ENCODE results near the gene GPR153. TPM values are rescaled to one million over a fixed set of nuclear protein-coding genes. Genes with fewer than 3 reads are reported as not detected.

The GPR153 gene
- total and polyA plus RNA-seq, 2 of the 13 experiments (the other 11 are each of a cell fraction or from before 2014, with no cell fraction given) = 0.22 to 0.31 TPM

DNA sequence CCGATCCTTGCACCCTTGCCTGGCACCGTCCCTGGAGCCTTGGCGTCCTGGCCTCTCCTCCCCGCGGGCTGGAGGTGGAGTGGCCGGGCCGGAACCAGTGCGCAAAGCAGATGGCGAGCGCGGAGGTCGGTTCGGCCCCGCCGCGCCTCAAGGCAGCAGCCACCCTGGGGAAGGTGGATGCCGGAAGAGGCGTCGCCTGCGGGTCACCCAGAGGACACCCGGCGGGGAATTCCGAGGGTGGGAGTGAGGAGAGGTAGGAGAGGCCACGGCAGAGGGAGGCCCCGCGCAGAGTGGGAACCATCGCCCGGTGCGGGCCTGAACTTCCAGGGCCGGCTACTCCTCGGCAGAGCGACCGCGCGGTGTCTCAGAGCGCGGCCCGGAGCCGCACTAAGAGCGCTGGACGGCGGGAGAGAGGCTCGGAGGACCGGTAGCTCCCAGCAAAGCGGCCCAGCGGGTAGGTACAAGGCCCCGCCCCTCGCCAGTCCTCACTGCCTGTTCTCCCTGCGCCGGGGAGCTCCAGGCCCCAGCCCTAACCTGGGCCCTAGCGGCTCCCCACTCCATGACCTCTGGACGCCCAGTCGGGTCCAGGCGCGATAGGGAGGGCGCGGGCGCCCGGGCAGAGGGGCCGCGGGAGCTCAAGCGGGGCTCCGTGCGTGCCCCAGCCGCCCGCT, 54.9 kb downstream of the GPR153 start, which contains the start of gene RNF207 (continued):
- peak; percentile 68; the same call in 1 of the 2 replicates for TF ChIP-seq ZNF20 (CRISPR knock-in tag; IDR thresholded peaks at IDR 0.05)
- no peak; the same call in 1 of the 2 replicates for TF ChIP-seq SP2 (CRISPR knock-in tag; IDR thresholded peaks at IDR 0.05)
- TF ChIP-seq PHF20 (CRISPR knock-in tag; IDR thresholded peaks at IDR 0.05) = peak; percentile 41; the same call in 1 of the 2 replicates
- TF ChIP-seq KLF13 (CRISPR knock-in tag; IDR thresholded peaks at IDR 0.05) = 0 out of 2 replicates have a peak, but pooled peaks have one; percentile 30
- peak; percentile 93 for TF ChIP-seq ZNF781 (CRISPR knock-in tag; IDR thresholded peaks at IDR 0.05; ENCODE audit: borderline replicate concordance, not compliant biosample characterization)
- TF ChIP-seq IRX3 (CRISPR knock-in tag; IDR thresholded peaks at IDR 0.05; ENCODE audit: borderline replicate concordance, low read depth) = 0 out of 2 replicates have a peak, but pooled peaks have one; percentile 58
- peak; percentile 81 for TF ChIP-seq RXRB (CRISPR knock-in tag; IDR thresholded peaks at IDR 0.05; ENCODE audit: borderline replicate concordance)
- peak; percentile 73; the same call in 1 of the 2 replicates for TF ChIP-seq KAT8 (CRISPR knock-in tag; IDR thresholded peaks at IDR 0.05)
- TF ChIP-seq, protein P1, sequence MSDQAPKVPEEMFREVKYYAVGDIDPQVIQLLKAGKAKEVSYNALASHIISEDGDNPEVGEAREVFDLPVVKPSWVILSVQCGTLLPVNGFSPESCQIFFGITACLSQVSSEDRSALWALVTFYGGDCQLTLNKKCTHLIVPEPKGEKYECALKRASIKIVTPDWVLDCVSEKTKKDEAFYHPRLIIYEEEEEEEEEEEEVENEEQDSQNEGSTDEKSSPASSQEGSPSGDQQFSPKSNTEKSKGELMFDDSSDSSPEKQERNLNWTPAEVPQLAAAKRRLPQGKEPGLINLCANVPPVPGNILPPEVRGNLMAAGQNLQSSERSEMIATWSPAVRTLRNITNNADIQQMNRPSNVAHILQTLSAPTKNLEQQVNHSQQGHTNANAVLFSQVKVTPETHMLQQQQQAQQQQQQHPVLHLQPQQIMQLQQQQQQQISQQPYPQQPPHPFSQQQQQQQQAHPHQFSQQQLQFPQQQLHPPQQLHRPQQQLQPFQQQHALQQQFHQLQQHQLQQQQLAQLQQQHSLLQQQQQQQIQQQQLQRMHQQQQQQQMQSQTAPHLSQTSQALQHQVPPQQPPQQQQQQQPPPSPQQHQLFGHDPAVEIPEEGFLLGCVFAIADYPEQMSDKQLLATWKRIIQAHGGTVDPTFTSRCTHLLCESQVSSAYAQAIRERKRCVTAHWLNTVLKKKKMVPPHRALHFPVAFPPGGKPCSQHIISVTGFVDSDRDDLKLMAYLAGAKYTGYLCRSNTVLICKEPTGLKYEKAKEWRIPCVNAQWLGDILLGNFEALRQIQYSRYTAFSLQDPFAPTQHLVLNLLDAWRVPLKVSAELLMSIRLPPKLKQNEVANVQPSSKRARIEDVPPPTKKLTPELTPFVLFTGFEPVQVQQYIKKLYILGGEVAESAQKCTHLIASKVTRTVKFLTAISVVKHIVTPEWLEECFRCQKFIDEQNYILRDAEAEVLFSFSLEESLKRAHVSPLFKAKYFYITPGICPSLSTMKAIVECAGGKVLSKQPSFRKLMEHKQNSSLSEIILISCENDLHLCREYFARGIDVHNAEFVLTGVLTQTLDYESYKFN (CRISPR knock-in tag; conservative IDR thresholded peaks at IDR 0.05) = peak; percentile 66
- no peak for TF ChIP-seq ZNF773 (CRISPR knock-in tag; IDR thresholded peaks at IDR 0.05; ENCODE audit: borderline replicate concordance)
- TF ChIP-seq CAMTA2 (CRISPR knock-in tag; IDR thresholded peaks at IDR 0.05; ENCODE audit: borderline replicate concordance) = 0 out of 2 replicates have a peak, but pooled peaks have one; percentile 35
- TF ChIP-seq, protein P2, sequence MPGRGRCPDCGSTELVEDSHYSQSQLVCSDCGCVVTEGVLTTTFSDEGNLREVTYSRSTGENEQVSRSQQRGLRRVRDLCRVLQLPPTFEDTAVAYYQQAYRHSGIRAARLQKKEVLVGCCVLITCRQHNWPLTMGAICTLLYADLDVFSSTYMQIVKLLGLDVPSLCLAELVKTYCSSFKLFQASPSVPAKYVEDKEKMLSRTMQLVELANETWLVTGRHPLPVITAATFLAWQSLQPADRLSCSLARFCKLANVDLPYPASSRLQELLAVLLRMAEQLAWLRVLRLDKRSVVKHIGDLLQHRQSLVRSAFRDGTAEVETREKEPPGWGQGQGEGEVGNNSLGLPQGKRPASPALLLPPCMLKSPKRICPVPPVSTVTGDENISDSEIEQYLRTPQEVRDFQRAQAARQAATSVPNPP (CRISPR knock-in tag; IDR thresholded peaks at IDR 0.05) = no peak
- peak; percentile 39; the same call in 1 of the 2 replicates for TF ChIP-seq MIXL1 (CRISPR knock-in tag; IDR thresholded peaks at IDR 0.05)
- TF ChIP-seq KAT2B (IDR thresholded peaks at IDR 0.05; ENCODE audit: borderline replicate concordance, low read depth, low read length) = no peak
- TF ChIP-seq ZSCAN25 (CRISPR knock-in tag; IDR thresholded peaks at IDR 0.05) = peak; percentile 72; the same call in 1 of the 2 replicates
- TF ChIP-seq ZNF234 (CRISPR knock-in tag; conservative IDR thresholded peaks at IDR 0.05) = no peak
- TF ChIP-seq CREM (IDR thresholded peaks at IDR 0.05) = no peak
- no peak for TF ChIP-seq CREM (CRISPR knock-in tag; IDR thresholded peaks at IDR 0.05)
- TF ChIP-seq ZNF672 (CRISPR knock-in tag; IDR thresholded peaks at IDR 0.05) = no peak
- TF ChIP-seq SRSF9 (IDR thresholded peaks at IDR 0.05; ENCODE audit: borderline replicate concordance, insufficient read depth, low read depth, low read length, poor library complexity, severe bottlenecking) = no peak
- TF ChIP-seq, protein P3, sequence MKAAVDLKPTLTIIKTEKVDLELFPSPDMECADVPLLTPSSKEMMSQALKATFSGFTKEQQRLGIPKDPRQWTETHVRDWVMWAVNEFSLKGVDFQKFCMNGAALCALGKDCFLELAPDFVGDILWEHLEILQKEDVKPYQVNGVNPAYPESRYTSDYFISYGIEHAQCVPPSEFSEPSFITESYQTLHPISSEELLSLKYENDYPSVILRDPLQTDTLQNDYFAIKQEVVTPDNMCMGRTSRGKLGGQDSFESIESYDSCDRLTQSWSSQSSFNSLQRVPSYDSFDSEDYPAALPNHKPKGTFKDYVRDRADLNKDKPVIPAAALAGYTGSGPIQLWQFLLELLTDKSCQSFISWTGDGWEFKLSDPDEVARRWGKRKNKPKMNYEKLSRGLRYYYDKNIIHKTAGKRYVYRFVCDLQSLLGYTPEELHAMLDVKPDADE (CRISPR knock-in tag; IDR thresholded peaks at IDR 0.05) = no peak
- TF ChIP-seq, protein P4, sequence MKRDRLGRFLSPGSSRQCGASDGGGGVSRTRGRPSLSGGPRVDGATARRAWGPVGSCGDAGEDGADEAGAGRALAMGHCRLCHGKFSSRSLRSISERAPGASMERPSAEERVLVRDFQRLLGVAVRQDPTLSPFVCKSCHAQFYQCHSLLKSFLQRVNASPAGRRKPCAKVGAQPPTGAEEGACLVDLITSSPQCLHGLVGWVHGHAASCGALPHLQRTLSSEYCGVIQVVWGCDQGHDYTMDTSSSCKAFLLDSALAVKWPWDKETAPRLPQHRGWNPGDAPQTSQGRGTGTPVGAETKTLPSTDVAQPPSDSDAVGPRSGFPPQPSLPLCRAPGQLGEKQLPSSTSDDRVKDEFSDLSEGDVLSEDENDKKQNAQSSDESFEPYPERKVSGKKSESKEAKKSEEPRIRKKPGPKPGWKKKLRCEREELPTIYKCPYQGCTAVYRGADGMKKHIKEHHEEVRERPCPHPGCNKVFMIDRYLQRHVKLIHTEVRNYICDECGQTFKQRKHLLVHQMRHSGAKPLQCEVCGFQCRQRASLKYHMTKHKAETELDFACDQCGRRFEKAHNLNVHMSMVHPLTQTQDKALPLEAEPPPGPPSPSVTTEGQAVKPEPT (CRISPR knock-in tag; IDR thresholded peaks at IDR 0.05; ENCODE audit: low read depth) = no peak
- TF ChIP-seq MAFK (conservative IDR thresholded peaks at IDR 0.05 in 1 of 2, IDR thresholded peaks at IDR 0.05 in 1 of 2; ENCODE audit: low read length in 2 of 2) = no peak

Measured in HepG2 (cell line).